GM12878 (cell line): ENCODE results near the gene NEAT1. TPM values are rescaled to one million over a fixed set of nuclear protein-coding genes. Genes with fewer than 3 reads are reported as not detected.

ENCODE experiments used
- ATAC-seq: fragments of 200-7000 bp; cut with Tn5 transposase; 3 replicates; pipeline ENCODE4 v1.9.1; 2020; ENCODE audit warnings: mild to moderate bottlenecking, moderate library complexity
- BruUV-seq: library from RNA; stranded (reverse); fragments of 400-500 nt; replicated peaks from 2 replicates; lab custom pipeline; 2021; lab: Mats Ljungman, UMichigan
- CTCF ChIA-PET: fragments of 300-600 bp; sonication (Branson Sonifier 250); formaldehyde crosslinking; extraction: SDS; loops from one replicate; lab custom pipeline; 2021; ENCODE audit warnings: inconsistent platforms; lab: Yijun Ruan, JAX
- POLR2A ChIA-PET: fragments of 350-600 bp; formaldehyde crosslinking; extraction: SDS; loops from one replicate; lab custom pipeline; 2021; ENCODE audit warnings: inconsistent platforms; lab: Charles Lee
- RAD21 ChIA-PET: fragments of 300-600 bp; sonication (Branson Sonifier 250); formaldehyde crosslinking; loops from one replicate; lab custom pipeline; 2023; ENCODE audit warnings: antibody characterized with exemption; ENCODE audit not compliant: unreplicated experiment; lab: Charles Lee
- SMC1A ChIA-PET: fragments of 300-600 bp; sonication (Branson Sonifier 250); formaldehyde crosslinking; loops from one replicate; lab custom pipeline; 2023; ENCODE audit not compliant: unreplicated experiment, uncharacterized antibody; lab: Charles Lee
- DNase-seq: peaks from one replicate; pipeline ENCODE4 v3.0.0-alpha.2; 2011; ENCODE audit warnings: low read depth, low spot score
- FAIRE-seq: peaks from 3 replicates; lab custom pipeline; 2011; peaks lifted over from hg19 to GRCh38; lab: Jason Lieb, UNC
- H2AFZ ChIP-seq: 2 replicates; pipeline ENCODE4 v1.6.0; 2011; ENCODE audit warnings: low read depth, low read length, control low read depth; ENCODE audit not compliant: control insufficient read depth
- H3K27ac ChIP-seq: 2 replicates; pipeline ENCODE4 v1.5.1; 2011; ENCODE audit warnings: control low read depth; ENCODE audit not compliant: control insufficient read depth, insufficient read depth
- H3K27me3 ChIP-seq, 2 experiments: replicated peaks in 1 of 2; 2 replicates each; pipeline versions ENCODE4 v1.6.0 to v1.6.1; 2011; ENCODE audit warnings: low read length in 1 of 2; ENCODE audit not compliant: control insufficient read depth in 2 of 2, insufficient read depth in 2 of 2
- H3K36me3 ChIP-seq, 2 experiments: 2 replicates each; pipeline ENCODE4 v1.5.1; 2011; ENCODE audit warnings: low read length in 1 of 2; ENCODE audit not compliant: control insufficient read depth in 2 of 2, insufficient read depth in 2 of 2
- H3K4me1 ChIP-seq: 2 replicates; pipeline ENCODE4 v1.6.1; 2011; ENCODE audit warnings: mild to moderate bottlenecking, low read length, moderate library complexity, mixed read lengths; ENCODE audit not compliant: control insufficient read depth, insufficient read depth
- H3K4me2 ChIP-seq: 2 replicates; pipeline ENCODE4 v1.6.0; 2011; ENCODE audit warnings: control low read depth; ENCODE audit not compliant: control insufficient read depth, insufficient read depth
- H3K4me3 ChIP-seq: fragments of 200-600 bp; sonication (generic); 2 replicates; pipeline ENCODE4 v1.5.1; 2016
- H3K79me2 ChIP-seq: 2 replicates; pipeline ENCODE4 v1.6.0; 2011; ENCODE audit warnings: low read length; ENCODE audit not compliant: control insufficient read depth, insufficient read depth
- H3K9ac ChIP-seq: 2 replicates; pipeline ENCODE4 v1.8.0; 2011; ENCODE audit warnings: low read length, control low read depth, mixed read lengths; ENCODE audit not compliant: control insufficient read depth, insufficient read depth
- H3K9me3 ChIP-seq: replicated peaks from 3 replicates; pipeline ENCODE4 v1.5.1; 2011; ENCODE audit warnings: mild to moderate bottlenecking, low read length; ENCODE audit not compliant: control insufficient read depth, insufficient read depth
- H4K20me1 ChIP-seq: 2 replicates; pipeline ENCODE4 v1.6.0; 2011; ENCODE audit not compliant: control insufficient read depth, insufficient read depth
- BRCA1 ChIP-seq: IDR thresholded peaks from 2 replicates; pipeline ENCODE4 v1.6.1; 2011; ENCODE audit warnings: low read depth, low read length, improper control_type of control experiment
- ELK1 ChIP-seq: IDR thresholded peaks from 2 replicates; pipeline ENCODE4 v1.6.1; 2012; ENCODE audit warnings: low read depth, low read length, improper control_type of control experiment
- FOS ChIP-seq: IDR thresholded peaks from 3 replicates; pipeline ENCODE4 v1.6.1; 2011; ENCODE audit warnings: borderline replicate concordance; ENCODE audit not compliant: insufficient read length; ENCODE audit errors: extremely low read depth
- LARP7 ChIP-seq: fragments of 450-650 bp; IDR thresholded peaks from 2 replicates; pipeline ENCODE4 v1.6.1; 2017; ENCODE audit warnings: mild to moderate bottlenecking
- MEF2A ChIP-seq: IDR thresholded peaks from 2 replicates; pipeline ENCODE4 v1.6.1; 2011; ENCODE audit warnings: low read depth, mild to moderate bottlenecking, low read length, moderate library complexity; ENCODE audit not compliant: insufficient read depth
- NBN ChIP-seq: fragments of 450-650 bp; IDR thresholded peaks from 2 replicates; pipeline ENCODE4 v1.6.1; 2016
- REST ChIP-seq: IDR thresholded peaks from 2 replicates; pipeline ENCODE4 v1.6.1; 2012; ENCODE audit warnings: mild to moderate bottlenecking, low read depth, low read length
- SIX5 ChIP-seq: IDR thresholded peaks from 2 replicates; pipeline ENCODE4 v1.6.1; 2011; ENCODE audit warnings: mild to moderate bottlenecking, low read depth, low read length, moderate library complexity; ENCODE audit not compliant: severe bottlenecking
- SP1 ChIP-seq: IDR thresholded peaks from one replicate; pipeline ENCODE4 v1.6.1; 2011; ENCODE audit warnings: low read depth, low read length
- SRF ChIP-seq, 2 experiments: IDR thresholded peaks; 2 replicates each; pipeline ENCODE4 v1.6.1; 2011; ENCODE audit warnings: low read depth in 2 of 2, low read length in 2 of 2, mild to moderate bottlenecking in 1 of 2, moderate library complexity in 1 of 2
- STAT3 ChIP-seq: IDR thresholded peaks from 2 replicates; pipeline ENCODE4 v1.6.1; 2011; ENCODE audit warnings: low read depth, low read length, improper control_type of control experiment
- YY1 ChIP-seq: IDR thresholded peaks from 2 replicates; pipeline ENCODE4 v1.6.1; 2011; ENCODE audit warnings: low read depth, mild to moderate bottlenecking, low read length
- ZNF24 ChIP-seq: fragments of 450-650 bp; IDR thresholded peaks from 2 replicates; pipeline ENCODE4 v1.6.1; 2017; ENCODE audit warnings: antibody characterized with exemption, mild to moderate bottlenecking
- WGBS: methylation state at CpG from one replicate; pipeline ENCODE4 v1.1.6; 2016; ENCODE audit warnings: low lambda C conversion rate; ENCODE audit not compliant: insufficient replicate concordance, insufficient coverage; ENCODE audit errors: missing lambda C conversion rate; 5-methylcytosine and 5-hydroxymethylcytosine counted together
- in situ Hi-C: fragments of 300-500 bp; cut with MboI; formaldehyde crosslinking; loops from 9 replicates; pipeline ENCODE4 v1.14.3; 2018; ENCODE audit warnings: mixed read lengths
- intact Hi-C: fragments of 100-400 bp; cut with micrococcal nuclease; formaldehyde crosslinking; loops from one replicate; pipeline ENCODE4 v1.14.2; 2022; ENCODE audit not compliant: unreplicated experiment
- polyA plus RNA-seq, 11 experiments: library from polyadenylated mRNA; depleted of rRNA in 4 of 11; unstranded in 6 of 11; stranded (reverse) in 5 of 11; fragments of >200 nt; fragmentation: Nextera tagmentation in 4 of 11; fragmentation: Illumina TruSeq in 1 of 11; extraction: Ambion mirVana in 4 of 11; extraction: Trizol in 1 of 11; gene quantifications; 1 replicate in 1 of 11; 2 replicates in 10 of 11; pipeline versions ENCODE4 v1.2.1 to v1.2.3, GENCODE V29; 2011 to 2016; ENCODE audit warnings: inconsistent platforms in 2 of 11, missing spikeins in 2 of 11, low read depth in 1 of 11
- total RNA-seq, 4 experiments: library from RNA; depleted of rRNA in 3 of 4; stranded (reverse); fragments of >200 nt in 3 of 4; fragmentation: Illumina TruSeq in 1 of 4; extraction: Trizol in 1 of 4; gene quantifications; 2 replicates each; pipeline versions ENCODE4 v1.2.1 to v1.2.3, GENCODE V29; 2013 to 2021
- TF ChIP-seq, protein P1 (sequence below): fragments of 450-650 bp; IDR thresholded peaks from 2 replicates; pipeline ENCODE4 v1.6.1; 2016; ENCODE audit warnings: mild to moderate bottlenecking, moderate library complexity, borderline replicate concordance
- TF ChIP-seq, protein P2 (sequence below): fragments of 450-650 bp; conservative IDR thresholded peaks from 2 replicates; pipeline ENCODE4 v1.6.1; 2017; ENCODE audit warnings: mild to moderate bottlenecking, moderate library complexity

NEAT1 gene
- total and polyA plus RNA-seq, 10 of the 15 experiments (the other 5 are each of a cell fraction or from before 2014, with no cell fraction given), result 13.6 to 328 (median 69.4) TPM

DNA sequence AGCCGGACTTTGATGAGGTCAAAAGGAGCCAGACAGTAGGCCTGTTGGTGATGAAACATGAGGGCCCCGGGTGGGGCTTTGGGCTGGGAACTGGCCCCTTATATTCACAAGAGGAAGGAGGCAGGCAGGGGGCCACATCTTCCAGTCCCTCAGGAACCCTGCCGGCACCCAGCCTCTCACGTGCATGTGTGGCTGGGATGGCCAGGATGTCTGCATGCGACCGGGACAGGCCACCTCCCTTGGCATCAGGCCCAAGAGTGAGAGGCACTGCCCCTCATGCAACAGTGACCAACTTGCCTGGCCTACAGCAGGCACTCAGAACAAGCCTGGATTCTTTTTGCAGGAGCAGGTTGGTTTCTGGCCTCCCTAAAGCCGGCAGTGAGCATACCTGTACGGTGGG, 45.6 kb upstream of the NEAT1 start:
- WGBS, result 98% methylated on average over 8 of the region's 8 CpGs
- TF ChIP-seq SRF (IDR thresholded peaks at IDR 0.05; ENCODE audit: low read depth in 2 of 2, low read length in 2 of 2) (no peak), BRCA1 (no peak), LARP7 (no peak), YY1 (no peak), REST (no peak), ZNF24 (no peak), FOS (no peak), SIX5 (no peak), SP1 (no peak), NBN (no peak), STAT3 (no peak), MEF2A (no peak), ELK1 (no peak)
- TF ChIP-seq, protein P1, sequence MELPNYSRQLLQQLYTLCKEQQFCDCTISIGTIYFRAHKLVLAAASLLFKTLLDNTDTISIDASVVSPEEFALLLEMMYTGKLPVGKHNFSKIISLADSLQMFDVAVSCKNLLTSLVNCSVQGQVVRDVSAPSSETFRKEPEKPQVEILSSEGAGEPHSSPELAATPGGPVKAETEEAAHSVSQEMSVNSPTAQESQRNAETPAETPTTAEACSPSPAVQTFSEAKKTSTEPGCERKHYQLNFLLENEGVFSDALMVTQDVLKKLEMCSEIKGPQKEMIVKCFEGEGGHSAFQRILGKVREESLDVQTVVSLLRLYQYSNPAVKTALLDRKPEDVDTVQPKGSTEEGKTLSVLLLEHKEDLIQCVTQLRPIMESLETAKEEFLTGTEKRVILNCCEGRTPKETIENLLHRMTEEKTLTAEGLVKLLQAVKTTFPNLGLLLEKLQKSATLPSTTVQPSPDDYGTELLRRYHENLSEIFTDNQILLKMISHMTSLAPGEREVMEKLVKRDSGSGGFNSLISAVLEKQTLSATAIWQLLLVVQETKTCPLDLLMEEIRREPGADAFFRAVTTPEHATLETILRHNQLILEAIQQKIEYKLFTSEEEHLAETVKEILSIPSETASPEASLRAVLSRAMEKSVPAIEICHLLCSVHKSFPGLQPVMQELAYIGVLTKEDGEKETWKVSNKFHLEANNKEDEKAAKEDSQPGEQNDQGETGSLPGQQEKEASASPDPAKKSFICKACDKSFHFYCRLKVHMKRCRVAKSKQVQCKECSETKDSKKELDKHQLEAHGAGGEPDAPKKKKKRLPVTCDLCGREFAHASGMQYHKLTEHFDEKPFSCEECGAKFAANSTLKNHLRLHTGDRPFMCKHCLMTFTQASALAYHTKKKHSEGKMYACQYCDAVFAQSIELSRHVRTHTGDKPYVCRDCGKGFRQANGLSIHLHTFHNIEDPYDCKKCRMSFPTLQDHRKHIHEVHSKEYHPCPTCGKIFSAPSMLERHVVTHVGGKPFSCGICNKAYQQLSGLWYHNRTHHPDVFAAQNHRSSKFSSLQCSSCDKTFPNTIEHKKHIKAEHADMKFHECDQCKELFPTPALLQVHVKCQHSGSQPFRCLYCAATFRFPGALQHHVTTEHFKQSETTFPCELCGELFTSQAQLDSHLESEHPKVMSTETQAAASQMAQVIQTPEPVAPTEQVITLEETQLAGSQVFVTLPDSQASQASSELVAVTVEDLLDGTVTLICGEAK, result no peak
- TF ChIP-seq, protein P2, sequence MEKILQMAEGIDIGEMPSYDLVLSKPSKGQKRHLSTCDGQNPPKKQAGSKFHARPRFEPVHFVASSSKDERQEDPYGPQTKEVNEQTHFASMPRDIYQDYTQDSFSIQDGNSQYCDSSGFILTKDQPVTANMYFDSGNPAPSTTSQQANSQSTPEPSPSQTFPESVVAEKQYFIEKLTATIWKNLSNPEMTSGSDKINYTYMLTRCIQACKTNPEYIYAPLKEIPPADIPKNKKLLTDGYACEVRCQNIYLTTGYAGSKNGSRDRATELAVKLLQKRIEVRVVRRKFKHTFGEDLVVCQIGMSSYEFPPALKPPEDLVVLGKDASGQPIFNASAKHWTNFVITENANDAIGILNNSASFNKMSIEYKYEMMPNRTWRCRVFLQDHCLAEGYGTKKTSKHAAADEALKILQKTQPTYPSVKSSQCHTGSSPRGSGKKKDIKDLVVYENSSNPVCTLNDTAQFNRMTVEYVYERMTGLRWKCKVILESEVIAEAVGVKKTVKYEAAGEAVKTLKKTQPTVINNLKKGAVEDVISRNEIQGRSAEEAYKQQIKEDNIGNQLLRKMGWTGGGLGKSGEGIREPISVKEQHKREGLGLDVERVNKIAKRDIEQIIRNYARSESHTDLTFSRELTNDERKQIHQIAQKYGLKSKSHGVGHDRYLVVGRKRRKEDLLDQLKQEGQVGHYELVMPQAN, result no peak

More for the DNA sequence above, 45.6 kb upstream of the NEAT1 start:
- intact Hi-C loops, result no loop called here
- Histone ChIP-seq H3K27me3 (no peaks in the 10 kb centered on the region), H3K9me3 (no peaks in the 10 kb centered on the region), H3K4me3 (no peak overlapping the region), H3K4me1 (peaks cover 30% of the 10 kb centered on the region), H3K79me2 (peaks cover 13% of the 10 kb centered on the region), H2AFZ (no peak overlapping the region), H3K4me2 (no peak overlapping the region), H4K20me1 (no peaks in the 10 kb centered on the region), H3K9ac (no peak overlapping the region), H3K36me3 (peaks cover 0 to 3% of the 10 kb centered on the region in 2 experiments; a peak in 2 of 4 replicates), H3K27ac (no peak overlapping the region)
- no peak for DNase-seq
- no TSS peak for BruUV-seq
- in situ Hi-C loops, result no loop called here
- ATAC-seq, result no peak
- ChIA-PET POLR2A (interaction anchor here (1.9 to 2.7 kb wide), 2 partner anchors 11 to 38 kb away, joined by 8 to 14 read pairs; no protein-coding TSS in a partner anchor), RAD21 (no interaction called here), SMC1A (no interaction called here), CTCF (interaction anchor here (2.0 kb wide), 1 partner anchor 131 kb away, joined by 7 read pairs; no protein-coding TSS in a partner anchor)
- FAIRE-seq, result no peak
